Peyer's patch (tissue), 4 donors: ENCODE results near the gene CATSPER3. TPM values are rescaled to one million over a fixed set of nuclear protein-coding genes. Genes with fewer than 3 reads are reported as not detected.

ENCODE experiments used
- DNase-seq, 3 donors: peaks; one replicate each; pipeline ENCODE4 v3.0.0-alpha.2; 2017 to 2019
- H3K27ac ChIP-seq, 4 donors: fragments of 200-600 bp; sonication (generic); one replicate each; pipeline ENCODE4 v1.5.1; 2016 to 2019
- H3K27me3 ChIP-seq, 2 donors: fragments of 200-600 bp; sonication (generic); one replicate each; pipeline ENCODE4 v1.5.1; 2019
- H3K36me3 ChIP-seq, 3 donors: fragments of 200-600 bp; sonication (generic); one replicate each; pipeline ENCODE4 v1.5.1; 2016 to 2019
- H3K4me1 ChIP-seq, 4 donors: fragments of 200-600 bp; sonication (generic); one replicate each; pipeline ENCODE4 v1.5.1; 2016 to 2019
- H3K4me3 ChIP-seq, 4 donors: fragments of 200-600 bp; sonication (generic); 1 replicate in 3 of 4; 2 replicates in 1 of 4; pipeline ENCODE4 v1.5.1; 2016 to 2019; ENCODE audit warnings: mild to moderate bottlenecking in 1 of 4
- H3K9me3 ChIP-seq, 4 donors: fragments of 200-600 bp; sonication (generic); one replicate each; pipeline ENCODE4 v1.5.1; 2016 to 2019; ENCODE audit warnings: mild to moderate bottlenecking in 1 of 4
- CTCF ChIP-seq, 6 experiments: fragments of 450-650 bp in 4 of 6; fragments of 200-600 bp in 2 of 6; sonication (generic) in 1 of 6; IDR thresholded peaks; one replicate each; pipeline ENCODE4 v1.5.1; 2017 to 2019; ENCODE audit warnings: antibody characterized with exemption in 6 of 6, mild to moderate bottlenecking in 3 of 6, moderate library complexity in 1 of 6
- POLR2A ChIP-seq, 2 donors: fragments of 450-650 bp; IDR thresholded peaks; one replicate each; pipeline ENCODE4 v1.5.1; 2017; ENCODE audit warnings: antibody characterized with exemption in 2 of 2, mild to moderate bottlenecking in 2 of 2, moderate library complexity in 2 of 2
- total RNA-seq, 4 donors: library from RNA; depleted of rRNA; stranded (reverse); fragments of >200 nt; gene quantifications; one replicate each; pipeline ENCODE4 v1.1.0, GENCODE V29; 2016

Gene CATSPER3
- total RNA-seq, result 1 to 10 TPM in 3 of 4 donors, not detected in 1; 1.1 to 2.5 (median 2.4) TPM

GRCh38 chr5:134967607-134968006 is at the start of gene CATSPER3:
Gene CATSPER3 (plus strand): TSS chr5:134967907. CDS start chr5:134967992, 85 bp downstream.
- Histone ChIP-seq H3K27me3 (no peaks in the 10 kb centered on the region), H3K4me3 (no peak within 1 kb of the TSS), H3K36me3 (peaks cover 0 to 4% (median 0%) of the 10 kb centered on the region in 3 donors), H3K9me3 (no peaks in the 10 kb centered on the region), H3K27ac (no peak within 1 kb of the TSS), H3K4me1 (no peaks in the 10 kb centered on the region)
- DNase-seq, result no peak
- TF ChIP-seq CTCF (IDR thresholded peaks at IDR 0.05), result no peak
- TF ChIP-seq POLR2A (IDR thresholded peaks at IDR 0.05), result no peak

- TF ChIP-seq POLR2A (IDR thresholded peaks at IDR 0.05) (no peak), CTCF (IDR thresholded peaks at IDR 0.05) (no peak)
- no peak overlapping the region for H3K27ac ChIP-seq
- peaks cover 0 to 33% (median 0%) of the 10 kb centered on the region in 3 donors for H3K36me3 ChIP-seq
- H3K9me3 ChIP-seq, result no peaks in the 10 kb centered on the region
- H3K4me3 ChIP-seq, result no peak overlapping the region
- H3K27me3 ChIP-seq, result no peaks in the 10 kb centered on the region
- H3K4me1 ChIP-seq, result peaks cover 0 to 6% (median 0%) of the 10 kb centered on the region in 4 donors
- no peak for DNase-seq
Measured at GRCh38 chr5:134918861-134919260, 48.8 kb upstream of the CATSPER3 start.

GRCh38 chr5:134920848-134921575 is 46.7 kb upstream of the CATSPER3 start:
- H3K27ac ChIP-seq, result no peak overlapping the region
- H3K4me3 ChIP-seq, result no peak overlapping the region
- no peaks in the 10 kb centered on the region for H3K9me3 ChIP-seq
- DNase-seq, result no peak
- H3K4me1 ChIP-seq, result peaks cover 0 to 6% (median 0%) of the 10 kb centered on the region in 4 donors
- H3K36me3 ChIP-seq, result peaks cover 0 to 18% (median 0%) of the 10 kb centered on the region in 3 donors
- no peaks in the 10 kb centered on the region for H3K27me3 ChIP-seq
- TF ChIP-seq CTCF (IDR thresholded peaks at IDR 0.05) (no peak), POLR2A (IDR thresholded peaks at IDR 0.05) (no peak)

- Histone ChIP-seq H3K36me3 (peaks cover 0 to 17% (median 0%) of the 10 kb centered on the region in 3 donors), H3K27me3 (no peaks in the 10 kb centered on the region), H3K4me1 (no peaks in the 10 kb centered on the region), H3K9me3 (no peaks in the 10 kb centered on the region), H3K27ac (no peak overlapping the region), H3K4me3 (no peak overlapping the region)
- TF ChIP-seq POLR2A (IDR thresholded peaks at IDR 0.05) (no peak), CTCF (IDR thresholded peaks at IDR 0.05) (no peak)
- DNase-seq, result no peak
Measured at GRCh38 chr5:134932508-134932907, 35.2 kb upstream of the CATSPER3 start.

GRCh38 chr5:134934202-134934601 is 33.5 kb upstream of the CATSPER3 start:
- Histone ChIP-seq H3K9me3 (no peaks in the 10 kb centered on the region), H3K4me3 (no peak overlapping the region), H3K36me3 (peaks cover 0 to 26% (median 0%) of the 10 kb centered on the region in 3 donors), H3K27ac (no peak overlapping the region), H3K4me1 (no peaks in the 10 kb centered on the region), H3K27me3 (no peaks in the 10 kb centered on the region)
- no peak for TF ChIP-seq POLR2A (IDR thresholded peaks at IDR 0.05)
- no peak for DNase-seq

GRCh38 chr5:134935711-134936602 is 31.8 kb upstream of the CATSPER3 start:
- Histone ChIP-seq H3K36me3 (peaks cover 0 to 26% (median 0%) of the 10 kb centered on the region in 3 donors), H3K9me3 (no peaks in the 10 kb centered on the region), H3K27me3 (no peaks in the 10 kb centered on the region), H3K4me3 (no peak overlapping the region), H3K4me1 (no peaks in the 10 kb centered on the region), H3K27ac (no peak overlapping the region)
- no peak for DNase-seq
- no peak for TF ChIP-seq CTCF (IDR thresholded peaks at IDR 0.05)
- TF ChIP-seq POLR2A (IDR thresholded peaks at IDR 0.05), result no peak
